PC-3 (cell line): ENCODE measurements around the gene FAT4. TPM values are rescaled to one million over a fixed set of nuclear protein-coding genes. Genes with fewer than 3 reads are reported as not detected.

Experiments used
- ATAC-seq: fragments of 200-7000 bp; cut with Tn5 transposase; 2 replicates; pipeline ENCODE4 v1.9.1; 2020; ENCODE audit warnings: mild to moderate bottlenecking, moderate library complexity
- BruUV-seq: library from RNA; stranded (reverse); fragments of 400-500 nt; replicated peaks from 2 replicates; lab custom pipeline; 2021; lab: Mats Ljungman, UMichigan
- CTCF ChIA-PET: fragments of 300-600 bp; sonication (Branson Sonifier 250); formaldehyde crosslinking; loops from one replicate; lab custom pipeline; 2022; ENCODE audit warnings: antibody characterized with exemption; lab: Charles Lee
- POLR2A ChIA-PET: fragments of 300-600 bp; sonication (Branson Sonifier 250); formaldehyde crosslinking; loops from one replicate; lab custom pipeline; 2022; ENCODE audit warnings: antibody characterized with exemption; ENCODE audit not compliant: unreplicated experiment; lab: Charles Lee
- DNase-seq: peaks from one replicate; pipeline ENCODE4 v3.0.0-alpha.2; 2015
- H2AFZ ChIP-seq: fragments of 300-600 bp; sonication (generic); 2 replicates; pipeline ENCODE4 v1.6.0; 2016; ENCODE audit warnings: antibody characterized with exemption, low read length
- H3F3A ChIP-seq: fragments of 300-600 bp; sonication (generic); one replicate; pipeline ENCODE4 v1.6.0; 2017; ENCODE audit warnings: antibody characterized with exemption, low read length, control low read depth, mild to moderate bottlenecking; ENCODE audit not compliant: unreplicated experiment
- H3K27ac ChIP-seq: fragments of 300-600 bp; sonication (generic); 2 replicates; pipeline ENCODE4 v1.5.1; 2016; ENCODE audit warnings: mild to moderate bottlenecking, low read length
- H3K27me3 ChIP-seq: fragments of 300-600 bp; sonication (generic); 2 replicates; pipeline ENCODE4 v1.6.1; 2016; ENCODE audit warnings: low read length, mixed read lengths
- H3K36me3 ChIP-seq: fragments of 300-600 bp; sonication (generic); 2 replicates; pipeline ENCODE4 v1.6.1; 2016; ENCODE audit warnings: low read depth, mixed run types, low read length, mixed read lengths
- H3K4me1 ChIP-seq: fragments of 300-600 bp; sonication (generic); 2 replicates; pipeline ENCODE4 v1.5.1; 2016; ENCODE audit warnings: low read length; ENCODE audit not compliant: insufficient read depth
- H3K4me2 ChIP-seq: fragments of 300-600 bp; sonication (generic); 2 replicates; pipeline ENCODE4 v1.6.0; 2016; ENCODE audit warnings: low read length
- H3K4me3 ChIP-seq: fragments of 300-600 bp; sonication (generic); 2 replicates; pipeline ENCODE4 v1.5.1; 2016; ENCODE audit warnings: mild to moderate bottlenecking, low read length, mixed read lengths
- H3K79me2 ChIP-seq: fragments of 300-600 bp; sonication (generic); 2 replicates; pipeline ENCODE4 v1.6.1; 2017; ENCODE audit warnings: low read length, mixed read lengths
- H3K9ac ChIP-seq: fragments of 300-600 bp; sonication (generic); 2 replicates; pipeline ENCODE4 v1.6.0; 2016; ENCODE audit warnings: mild to moderate bottlenecking, low read length
- H3K9me2 ChIP-seq: fragments of 300-600 bp; sonication (generic); replicated peaks from 2 replicates; pipeline ENCODE4 v1.6.1; 2016; ENCODE audit warnings: mixed run types, low read length, mixed read lengths
- H3K9me3 ChIP-seq: fragments of 300-600 bp; sonication (generic); 2 replicates; pipeline ENCODE4 v1.6.1; 2016; ENCODE audit warnings: low read length, mixed read lengths
- H4K20me1 ChIP-seq: fragments of 300-600 bp; sonication (generic); 2 replicates; pipeline ENCODE4 v1.6.1; 2016; ENCODE audit warnings: low read length, mixed read lengths
- EZH2 ChIP-seq: fragments of 300-600 bp; sonication (generic); IDR thresholded peaks from one replicate; pipeline ENCODE4 v1.6.1; 2017; ENCODE audit warnings: antibody characterized with exemption, mild to moderate bottlenecking, low read length; ENCODE audit not compliant: unreplicated experiment
- EZH2phosphoT487 ChIP-seq: fragments of 300-600 bp; sonication (generic); IDR thresholded peaks from 2 replicates; pipeline ENCODE4 v1.6.1; 2018; ENCODE audit warnings: mild to moderate bottlenecking, antibody characterized with exemption, low read length, borderline replicate concordance
- intact Hi-C: fragments of 100-400 bp; cut with micrococcal nuclease; formaldehyde crosslinking; loops from 2 replicates; pipeline ENCODE4 v1.9.0; 2023
- total RNA-seq: library from RNA; depleted of rRNA; stranded (reverse); fragments of >200 nt; gene quantifications from 2 replicates; pipeline ENCODE4 v1.2.3, GENCODE V29; 2014
- TF ChIP-seq, protein P1 (sequence below): fragments of 300-600 bp; sonication (generic); conservative IDR thresholded peaks from 2 replicates; pipeline ENCODE4 v1.5.1; 2017; ENCODE audit warnings: antibody characterized with exemption, low read depth, mild to moderate bottlenecking, low read length

Gene FAT4
- total RNA-seq, 1 experiment from 2014 or later, result 0.95 TPM

DNA sequence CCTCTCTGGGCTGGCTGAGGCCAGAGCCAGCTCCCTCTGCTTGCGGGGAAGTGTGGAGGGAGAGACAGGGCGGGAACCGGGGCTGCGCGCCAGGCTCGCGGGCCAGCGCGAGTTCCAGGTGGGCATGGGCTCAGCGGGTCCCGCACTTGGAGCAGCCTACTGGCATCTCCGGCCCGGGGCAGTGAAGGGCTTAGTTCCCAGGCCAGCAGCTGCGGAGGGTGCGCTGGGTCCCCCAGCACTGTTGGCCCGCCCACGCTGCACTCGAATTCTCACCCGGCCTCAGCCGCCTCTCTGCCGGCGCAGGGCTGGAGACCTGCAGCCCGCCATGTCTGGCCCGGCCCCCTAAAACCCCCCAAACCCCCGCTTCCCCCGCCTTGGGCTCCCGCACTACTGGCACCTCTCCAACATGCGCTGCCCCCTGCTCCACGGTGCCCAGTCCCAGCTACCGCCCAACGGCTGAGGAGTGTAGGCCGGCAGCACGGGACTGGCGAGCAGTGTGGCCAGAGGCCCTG, 33.8 kb upstream of the FAT4 start:
- Histone ChIP-seq H3K36me3 (no peaks in the 10 kb centered on the region), H3K27me3 (no peaks in the 10 kb centered on the region), H3K9ac (no peak overlapping the region), H3K27ac (no peak overlapping the region), H3K9me2 (no peaks in the 10 kb centered on the region), H3K4me2 (no peak overlapping the region), H3K79me2 (no peaks in the 10 kb centered on the region), H3K4me1 (0 out of 2 replicates have a peak, but pooled peaks cover 5% of the 10 kb centered on the region), H2AFZ (no peak overlapping the region), H4K20me1 (no peaks in the 10 kb centered on the region), H3K9me3 (no peaks in the 10 kb centered on the region), H3K4me3 (no peak overlapping the region), H3F3A (no peaks in the 10 kb centered on the region)
- CTCF ChIA-PET, result no interaction called here
- intact Hi-C loops, result loop anchor here (10.0 kb wide), 1 partner anchor 1506 kb away; no protein-coding TSS in a partner anchor
- no TSS peak for BruUV-seq
- POLR2A ChIA-PET, result no interaction called here
- DNase-seq, result no peak
- no peak for ATAC-seq
- TF ChIP-seq, protein P1, sequence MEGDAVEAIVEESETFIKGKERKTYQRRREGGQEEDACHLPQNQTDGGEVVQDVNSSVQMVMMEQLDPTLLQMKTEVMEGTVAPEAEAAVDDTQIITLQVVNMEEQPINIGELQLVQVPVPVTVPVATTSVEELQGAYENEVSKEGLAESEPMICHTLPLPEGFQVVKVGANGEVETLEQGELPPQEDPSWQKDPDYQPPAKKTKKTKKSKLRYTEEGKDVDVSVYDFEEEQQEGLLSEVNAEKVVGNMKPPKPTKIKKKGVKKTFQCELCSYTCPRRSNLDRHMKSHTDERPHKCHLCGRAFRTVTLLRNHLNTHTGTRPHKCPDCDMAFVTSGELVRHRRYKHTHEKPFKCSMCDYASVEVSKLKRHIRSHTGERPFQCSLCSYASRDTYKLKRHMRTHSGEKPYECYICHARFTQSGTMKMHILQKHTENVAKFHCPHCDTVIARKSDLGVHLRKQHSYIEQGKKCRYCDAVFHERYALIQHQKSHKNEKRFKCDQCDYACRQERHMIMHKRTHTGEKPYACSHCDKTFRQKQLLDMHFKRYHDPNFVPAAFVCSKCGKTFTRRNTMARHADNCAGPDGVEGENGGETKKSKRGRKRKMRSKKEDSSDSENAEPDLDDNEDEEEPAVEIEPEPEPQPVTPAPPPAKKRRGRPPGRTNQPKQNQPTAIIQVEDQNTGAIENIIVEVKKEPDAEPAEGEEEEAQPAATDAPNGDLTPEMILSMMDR, result no peak
- TF ChIP-seq EZH2, result no peak
- TF ChIP-seq EZH2phosphoT487, result no peak

DNA sequence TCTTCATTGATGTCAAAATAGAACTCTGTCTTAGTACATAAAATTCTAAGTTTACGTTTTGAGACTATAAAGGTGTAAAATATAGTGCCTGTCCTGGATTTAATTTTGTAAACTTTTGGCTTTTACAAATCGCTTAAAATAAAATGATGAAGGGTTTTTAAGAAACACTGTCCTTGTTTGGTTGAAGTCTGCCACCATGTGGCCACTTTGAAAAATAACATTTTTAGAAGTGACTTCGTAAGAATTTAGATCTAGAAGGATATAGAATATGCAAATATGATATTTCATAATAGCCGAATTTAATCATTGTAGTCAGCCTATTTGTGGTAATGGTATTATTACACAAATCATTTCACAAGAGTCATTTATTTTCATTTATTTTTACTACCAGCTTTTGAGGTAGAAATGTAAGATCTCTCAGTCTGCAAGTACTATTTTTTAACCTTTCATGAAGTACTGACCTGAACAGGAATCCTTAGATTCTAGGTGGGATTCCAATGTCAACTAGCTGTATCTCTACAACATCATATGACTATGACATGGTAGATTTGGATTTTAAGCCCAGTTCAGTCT, 31.0 kb upstream of the FAT4 start:
- ATAC-seq, result no peak
- Histone ChIP-seq H3K9me3 (no peaks in the 10 kb centered on the region), H3K36me3 (no peaks in the 10 kb centered on the region), H3F3A (no peaks in the 10 kb centered on the region), H2AFZ (0 out of 2 replicates have a peak overlapping the region, but pooled peaks have one; percentile 36), H3K4me3 (no peak overlapping the region), H3K4me2 (no peak overlapping the region), H3K9ac (no peak overlapping the region), H3K9me2 (no peaks in the 10 kb centered on the region), H3K27ac (no peak overlapping the region), H3K79me2 (no peaks in the 10 kb centered on the region), H3K27me3 (no peaks in the 10 kb centered on the region), H3K4me1 (0 out of 2 replicates have a peak, but pooled peaks cover 5% of the 10 kb centered on the region), H4K20me1 (no peaks in the 10 kb centered on the region)
- no TSS peak for BruUV-seq
- TF ChIP-seq, protein P1, result peak; percentile 73
- TF ChIP-seq EZH2phosphoT487, result no peak
- no peak for TF ChIP-seq EZH2
- intact Hi-C loops, result loop anchor here (1.0 to 10.0 kb wide), 2 partner anchors 949 to 1509 kb away; no protein-coding TSS in a partner anchor
- ChIA-PET POLR2A (no interaction called here), CTCF (no interaction called here)
- DNase-seq, result peak; percentile 39

DNA sequence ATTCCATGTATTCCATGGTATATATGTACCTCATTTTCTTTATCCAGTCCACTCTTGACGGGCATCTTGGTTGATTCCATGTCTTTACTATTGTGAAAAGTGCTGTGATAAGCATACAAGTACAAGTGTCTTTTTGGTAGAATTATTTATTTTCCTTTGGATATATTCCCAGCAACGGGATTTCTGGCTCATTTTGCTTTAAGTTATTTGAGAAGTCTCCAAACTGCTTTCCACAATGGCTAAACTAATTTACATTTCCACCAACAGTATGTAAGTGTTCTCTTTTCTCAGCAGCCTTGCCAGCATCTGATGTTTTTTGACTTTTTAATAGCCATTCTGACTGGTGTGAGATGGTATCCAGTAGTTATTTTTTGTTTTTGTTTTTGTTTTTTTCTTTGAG, 17.6 kb upstream of the FAT4 start:
- BruUV-seq, result no TSS peak
- ATAC-seq (no peak), DNase-seq (no peak)
- Histone ChIP-seq H3K27ac (no peak overlapping the region), H3K79me2 (no peaks in the 10 kb centered on the region), H2AFZ (no peak overlapping the region), H3K4me1 (no peaks in the 10 kb centered on the region), H3K4me3 (no peak overlapping the region), H3K36me3 (no peaks in the 10 kb centered on the region), H3K9me2 (no peaks in the 10 kb centered on the region), H3K9ac (no peak overlapping the region), H3K4me2 (no peak overlapping the region), H4K20me1 (no peaks in the 10 kb centered on the region), H3K9me3 (no peaks in the 10 kb centered on the region), H3K27me3 (no peaks in the 10 kb centered on the region), H3F3A (no peaks in the 10 kb centered on the region)
- POLR2A ChIA-PET, result no interaction called here
- TF ChIP-seq, protein P1, result no peak
- no peak for TF ChIP-seq EZH2
- CTCF ChIA-PET, result no interaction called here
- intact Hi-C loops, result no loop called here
